ENCODE results near the gene NKD1.

DNA sequence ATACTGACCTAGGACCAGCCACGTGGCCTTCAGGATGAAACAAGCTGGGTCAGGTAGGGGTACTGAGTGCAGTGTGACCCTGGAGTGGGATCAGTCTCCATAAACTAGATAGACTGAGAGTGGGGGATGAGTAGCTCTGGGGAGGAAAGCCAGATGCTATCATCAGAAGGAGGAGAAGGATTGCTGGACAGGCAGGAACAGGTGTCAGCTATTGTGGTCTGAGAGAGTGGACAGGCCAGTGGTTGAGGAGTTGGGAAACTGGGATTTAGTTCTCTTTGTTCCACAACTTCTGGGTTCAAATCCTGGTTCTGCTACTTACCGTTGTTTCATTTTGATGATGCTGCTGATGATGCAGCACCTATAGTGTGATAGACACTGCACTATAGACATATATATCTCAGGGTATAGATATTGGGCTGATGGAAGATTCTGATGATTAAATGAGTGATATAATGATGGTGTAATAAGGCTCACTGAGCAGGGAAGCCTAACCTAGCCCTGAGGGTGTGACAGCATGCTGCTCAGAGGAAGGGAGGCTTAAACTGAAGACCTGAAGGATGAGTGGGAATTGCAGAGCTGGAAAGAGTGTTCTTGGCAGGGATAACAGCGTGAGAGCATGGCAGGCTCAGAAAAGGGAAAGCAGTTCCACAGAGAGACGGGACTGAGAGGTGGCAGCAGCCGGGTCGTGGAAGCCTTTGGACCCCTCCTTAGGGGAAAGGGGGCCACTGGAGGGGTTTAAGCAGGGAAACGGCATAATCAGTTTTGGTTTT is 66.9 kb downstream of the NKD1 start:
- TF ChIP-seq EZH2 (IDR thresholded peaks at IDR 0.05; ENCODE audit: insufficient read depth, poor library complexity, severe bottlenecking) (no peak), EZH2phosphoT487 (IDR thresholded peaks at IDR 0.05; ENCODE audit: insufficient read depth, low read depth) (no peak)

All from GM23248 (cell line).